NCI-H2081 (cell line): ENCODE data around the gene TXNRD2.

ENCODE experiments used
- DNase-seq, 2 experiments: peaks; one replicate each; lab custom pipeline; 2025; lab: John Stamatoyannopoulos, UW

The TXNRD2 gene

GRCh38 chr22:19862619-19863246 is 78.9 kb downstream of the TXNRD2 start:
- no peak for DNase-seq

DNA sequence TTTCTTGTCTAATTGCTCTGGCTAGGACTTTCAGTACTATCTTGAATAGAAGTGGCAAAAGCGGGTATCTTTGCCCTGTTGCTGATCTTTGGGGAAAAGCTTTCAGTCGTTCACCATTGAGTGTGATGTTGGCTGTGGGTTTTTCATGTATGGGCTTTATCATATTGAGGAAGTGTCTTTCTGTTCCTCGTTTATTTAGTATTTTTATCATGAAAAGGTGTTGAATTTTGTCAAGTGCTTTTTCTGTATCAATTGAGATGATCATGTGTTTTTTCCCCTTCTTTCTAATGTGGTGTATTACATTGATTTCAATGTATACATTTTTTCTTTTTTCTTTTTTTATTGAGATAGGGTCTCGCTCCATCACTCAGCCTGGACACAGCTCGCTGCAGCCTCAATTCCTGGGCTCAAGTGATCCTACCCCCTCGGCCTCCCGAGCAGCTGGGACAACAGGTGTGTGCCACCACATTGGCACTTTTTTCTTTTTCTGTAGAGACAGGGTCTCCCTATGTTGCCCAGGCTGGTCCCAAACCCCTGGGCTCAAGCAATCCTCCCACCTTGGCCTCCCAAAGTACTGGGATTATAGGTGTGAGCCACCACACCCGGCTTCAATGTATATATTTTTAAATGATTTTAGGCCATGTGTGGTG is 81.6 kb downstream of the TXNRD2 start:
- DNase-seq = no peak

DNA sequence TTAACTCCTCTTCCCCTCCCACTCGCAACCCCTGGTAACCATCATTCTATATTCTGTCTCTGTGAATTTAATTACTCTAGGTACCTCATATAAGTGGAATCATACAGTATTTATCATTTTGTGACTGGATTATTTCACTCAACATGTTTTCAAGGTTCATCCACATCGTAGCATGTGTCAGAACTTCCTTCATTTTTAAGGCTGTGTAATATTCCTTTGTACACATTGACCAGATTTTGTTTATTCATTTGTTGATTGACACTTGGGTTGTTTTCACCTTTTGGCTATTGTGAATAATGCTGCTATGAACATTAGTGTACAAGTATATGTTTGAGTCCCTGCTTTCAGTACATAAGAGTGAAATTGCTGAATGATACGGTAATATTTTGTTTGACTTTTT is 84.2 kb downstream of the TXNRD2 start:
- no peak for DNase-seq

DNA sequence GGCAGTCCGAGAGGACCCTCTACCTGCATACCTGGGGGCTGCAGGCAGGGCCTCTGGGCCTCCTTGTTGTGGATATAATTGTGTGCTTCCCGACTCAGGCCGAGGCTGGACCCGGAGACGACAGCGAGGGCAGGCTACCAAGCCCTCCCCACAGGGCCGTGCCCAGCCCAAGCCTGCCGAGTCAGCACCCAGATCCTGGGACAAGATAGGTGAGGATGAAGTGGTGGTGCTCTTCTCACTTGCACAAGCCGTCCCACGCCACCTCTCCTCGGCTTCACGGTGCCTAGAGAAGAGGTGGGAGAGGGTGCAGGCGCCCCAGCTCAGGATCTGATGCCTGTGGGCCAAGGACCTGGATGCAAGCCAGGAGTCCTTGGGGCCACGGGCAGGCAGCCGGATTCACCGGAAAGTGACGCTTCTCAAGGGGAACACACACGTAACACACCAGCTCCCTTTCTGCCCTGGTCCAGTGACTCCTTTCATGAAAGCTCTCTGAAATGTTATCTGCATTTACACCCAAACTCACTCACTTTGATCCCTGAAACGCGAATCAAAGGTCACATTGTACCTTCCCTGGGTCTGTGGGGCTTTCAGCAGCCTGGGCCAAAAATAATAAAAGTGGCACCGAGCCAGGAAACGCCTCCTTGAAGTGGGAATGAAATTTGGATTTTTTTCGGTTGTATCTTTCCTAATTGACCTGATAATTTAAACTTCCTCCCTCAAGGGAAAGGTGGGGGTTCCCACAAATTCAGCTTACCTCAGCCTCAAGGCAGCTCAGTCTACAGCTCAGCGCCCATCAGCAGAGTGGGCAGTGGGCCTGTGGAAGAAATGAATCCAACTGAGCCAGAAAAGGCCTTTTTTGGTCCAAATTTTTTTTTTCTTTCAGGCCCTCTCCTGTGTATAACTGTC is 85.9 kb downstream of the TXNRD2 start:
- DNase-seq = peak; percentile 51 to 79

DNA sequence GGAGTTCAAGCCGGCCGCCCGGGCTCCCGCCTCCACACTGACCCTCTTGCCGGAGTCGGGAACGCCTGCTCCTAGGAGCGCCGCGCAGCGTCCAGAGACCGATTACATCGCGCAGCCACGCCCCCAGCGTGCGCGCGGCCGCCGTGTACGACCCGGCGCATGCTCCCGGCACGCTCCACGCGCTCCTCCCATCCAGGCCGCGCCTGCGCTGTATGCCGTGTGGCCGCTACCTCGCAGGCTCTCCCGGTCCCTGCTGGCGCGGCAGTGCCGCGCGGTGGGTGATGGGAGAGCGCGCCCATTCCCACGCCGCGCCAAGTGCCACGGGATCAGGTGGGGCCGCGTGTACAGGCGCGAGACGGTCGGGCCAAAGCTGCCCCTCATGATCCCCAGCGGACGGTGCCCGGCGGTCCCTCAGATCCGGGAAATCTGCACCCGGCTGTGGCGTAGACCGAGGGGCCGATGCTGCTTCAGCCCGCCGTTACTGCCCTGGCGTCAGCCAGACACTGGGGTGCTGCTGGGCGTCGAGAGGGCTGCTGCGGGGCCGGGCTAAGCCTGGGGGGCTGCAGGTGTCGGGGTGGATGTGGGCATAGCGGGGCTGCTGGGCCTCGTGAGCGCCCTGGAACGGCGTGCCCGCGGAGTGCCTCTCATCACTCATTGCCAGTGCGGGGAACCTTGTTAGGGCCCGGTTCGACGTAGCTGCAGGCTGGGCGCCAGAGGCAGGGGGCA is 86.7 kb downstream of the TXNRD2 start, which contains the start of the genes GNB1L and RTL10:
TSS of gene GNB1L (minus strand) at position 97 of the 726 bp plus-strand sequence. CDS start 33,519 bp downstream, outside the sequence.
TSS of gene RTL10 (minus strand) at position 97 of the 726 bp plus-strand sequence. CDS start 2,613 bp downstream, outside the sequence.
- DNase-seq = peak; percentile 95 to 97

DNA sequence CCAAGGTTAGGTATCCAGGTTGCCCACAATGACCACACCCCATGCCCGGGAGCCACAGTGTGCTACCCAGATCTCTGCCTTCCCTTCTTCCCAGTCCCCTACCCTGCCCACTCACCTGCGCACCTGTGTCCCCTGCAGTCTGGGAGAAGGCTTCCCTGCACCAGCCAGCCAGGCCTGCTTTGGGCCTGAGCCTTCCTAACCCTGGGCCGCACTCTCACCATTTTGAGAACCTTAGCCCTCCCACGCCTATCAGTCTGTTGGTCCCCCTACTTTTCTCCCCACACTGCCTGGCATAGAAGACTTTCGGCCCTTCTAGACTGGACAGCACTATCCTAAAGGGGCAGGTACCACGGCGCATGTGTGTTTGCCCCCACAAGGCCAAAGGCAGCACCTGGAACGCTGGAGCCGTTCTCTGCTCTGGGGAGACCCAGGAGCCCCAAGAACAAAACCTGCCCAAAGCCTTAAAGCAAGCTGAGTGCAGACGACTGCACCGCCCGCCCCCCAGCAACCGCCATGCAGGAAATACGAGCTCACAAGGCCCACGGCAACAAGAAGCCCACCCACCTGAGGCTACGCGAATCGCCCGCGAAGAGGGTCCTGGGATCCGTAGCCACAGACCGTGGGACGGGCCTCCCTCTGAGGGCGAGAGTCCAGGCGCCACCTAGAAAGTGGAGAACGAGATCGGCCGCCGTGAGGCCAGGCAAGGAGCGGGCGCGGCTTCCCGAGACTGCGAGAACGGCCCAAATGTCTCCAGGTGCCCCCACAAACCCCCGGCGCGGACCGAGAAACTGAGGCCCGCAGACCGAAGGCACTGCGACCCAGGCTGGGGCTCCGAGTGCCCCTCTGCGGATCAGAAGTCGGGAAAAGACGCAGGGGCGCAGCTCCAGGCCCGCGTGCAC is 87.5 kb downstream of the TXNRD2 start:
- no peak for DNase-seq

DNA sequence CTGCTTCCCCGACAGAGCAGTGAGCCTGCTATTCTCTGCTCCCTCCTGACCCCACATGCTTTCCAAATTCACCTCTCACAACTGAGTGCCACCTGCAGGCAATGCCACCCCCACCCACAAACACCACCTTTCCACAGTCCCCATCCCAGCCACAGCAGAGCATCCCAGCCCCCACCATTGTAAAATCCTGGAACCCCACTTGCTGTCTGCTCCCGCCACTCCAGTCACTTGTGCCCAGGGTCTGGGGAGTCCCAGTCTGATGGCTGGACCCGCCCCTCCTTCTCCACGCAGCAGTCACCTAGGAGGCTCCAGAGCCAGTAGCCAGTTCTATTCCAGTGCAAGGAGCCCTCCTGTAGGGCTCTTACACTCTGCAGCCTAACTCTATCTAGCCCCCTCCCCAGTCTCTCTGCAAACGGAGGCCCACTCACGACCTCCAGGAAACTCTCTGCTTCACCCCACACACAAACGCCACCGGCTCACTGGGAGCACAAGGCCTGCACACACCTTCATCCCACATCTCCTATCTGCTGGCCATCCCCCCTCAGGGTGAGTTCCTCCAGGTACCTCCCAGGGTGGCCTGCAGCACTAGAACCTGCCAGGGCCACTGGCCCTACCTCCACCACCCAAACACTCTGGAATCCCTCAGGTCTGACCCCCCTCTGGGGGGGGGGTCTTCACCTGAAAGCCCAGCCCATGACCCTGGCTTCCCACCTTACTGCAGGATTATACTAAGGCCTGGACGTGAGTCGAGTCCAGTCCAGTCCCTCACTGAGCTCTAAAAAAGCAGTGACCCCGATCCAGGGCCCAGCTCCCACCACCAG is 88.3 kb downstream of the TXNRD2 start:
- DNase-seq = no peak

GRCh38 chr22:19852177-19852781 is 89.3 kb downstream of the TXNRD2 start:
- DNase-seq = no peak

DNA sequence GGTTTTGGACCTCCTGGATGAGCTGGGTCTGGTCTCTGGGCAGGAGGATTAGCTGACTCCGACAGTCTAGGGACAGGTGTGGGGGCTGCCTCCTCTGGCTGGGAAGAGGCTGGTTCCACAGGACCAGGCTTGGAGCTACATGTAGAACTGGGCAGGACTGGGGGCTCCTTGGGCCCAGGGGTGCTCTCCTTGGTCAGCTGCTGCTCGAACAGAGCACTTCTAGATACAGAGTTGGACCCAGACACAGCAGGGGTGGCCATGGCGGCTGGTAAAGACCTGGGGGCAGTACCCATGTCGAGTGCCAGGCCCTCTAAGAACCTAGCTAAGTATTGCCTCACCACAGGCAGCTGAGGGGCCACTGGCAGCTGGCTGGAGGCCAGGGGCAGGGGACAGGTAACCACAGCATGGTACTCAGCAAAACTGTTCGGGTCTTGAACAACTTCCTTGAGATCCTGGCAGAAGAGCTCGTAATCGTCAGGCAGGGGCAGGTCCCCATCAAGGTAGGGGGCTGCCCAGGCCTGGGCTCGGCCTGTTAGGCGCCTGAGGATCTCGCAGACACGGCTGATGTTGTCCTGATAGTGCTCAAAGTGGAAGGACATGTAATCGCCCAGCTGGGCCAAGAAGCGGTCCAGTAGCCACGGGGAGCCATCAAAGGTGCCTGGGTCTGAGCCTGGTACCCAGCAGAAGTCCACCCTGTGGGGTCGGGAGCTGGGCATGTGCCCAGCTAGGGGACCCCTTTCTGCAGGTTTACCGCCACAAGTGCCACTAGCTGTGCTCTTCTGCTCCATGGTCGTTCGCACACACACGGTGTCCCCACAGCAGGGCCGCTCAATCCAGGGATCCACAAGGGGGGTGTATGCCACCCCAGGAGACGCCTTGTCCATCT is 90.1 kb downstream of the TXNRD2 start:
- DNase-seq = no peak

- no peak for DNase-seq
Measured at GRCh38 chr22:19850763-19851109, 90.9 kb downstream of the TXNRD2 start.

DNA sequence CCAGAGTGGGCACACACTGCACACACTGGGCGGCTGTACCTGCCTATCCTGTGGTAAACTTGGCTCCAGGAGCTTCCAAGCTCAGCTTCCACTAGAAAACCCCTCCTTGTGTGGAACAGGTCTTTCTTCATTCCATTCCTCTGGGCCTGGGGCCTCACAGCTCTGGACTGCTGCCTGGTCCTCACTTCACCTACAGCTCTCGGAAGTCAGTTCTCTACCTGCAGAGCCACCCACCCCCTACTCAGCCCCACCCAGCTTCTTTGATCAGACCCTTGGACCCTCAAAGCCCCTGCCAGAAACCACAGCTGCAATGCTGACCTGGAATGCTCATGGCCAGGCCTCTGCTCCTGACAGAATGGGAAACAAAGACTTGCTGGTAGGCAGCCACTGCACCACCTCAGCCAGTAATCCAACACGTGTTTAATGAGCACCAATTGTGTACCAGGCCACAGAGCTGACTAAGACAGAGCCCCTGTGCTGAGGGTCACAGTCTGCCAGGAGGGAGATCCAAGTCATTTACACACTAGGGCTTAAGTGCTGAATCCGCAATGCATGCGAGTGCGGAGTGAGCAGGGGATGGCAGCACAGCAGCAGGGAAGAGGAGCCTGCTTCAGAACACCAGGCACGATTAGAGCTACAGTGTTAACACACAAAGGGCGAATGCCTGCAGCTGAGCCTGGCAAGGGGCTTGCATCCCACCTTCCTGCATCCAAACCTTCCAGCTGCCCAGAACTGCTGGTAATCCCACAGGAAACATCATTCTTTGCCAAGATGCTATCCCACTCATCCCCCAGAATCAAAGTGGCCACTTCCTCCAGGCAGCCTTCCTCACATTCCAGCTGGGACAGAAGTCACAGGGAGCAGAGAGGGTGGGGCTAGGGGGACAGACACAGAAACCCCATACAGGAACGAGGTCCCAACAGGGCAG is 91.5 kb downstream of the TXNRD2 start:
- DNase-seq = no peak

- peak in 1 of 2 experiments; percentile 19 for DNase-seq
Measured at GRCh38 chr22:19848298-19849224, 93.1 kb downstream of the TXNRD2 start.

GRCh38 chr22:19847345-19847632 is 94.3 kb downstream of the TXNRD2 start:
- no peak for DNase-seq

DNA sequence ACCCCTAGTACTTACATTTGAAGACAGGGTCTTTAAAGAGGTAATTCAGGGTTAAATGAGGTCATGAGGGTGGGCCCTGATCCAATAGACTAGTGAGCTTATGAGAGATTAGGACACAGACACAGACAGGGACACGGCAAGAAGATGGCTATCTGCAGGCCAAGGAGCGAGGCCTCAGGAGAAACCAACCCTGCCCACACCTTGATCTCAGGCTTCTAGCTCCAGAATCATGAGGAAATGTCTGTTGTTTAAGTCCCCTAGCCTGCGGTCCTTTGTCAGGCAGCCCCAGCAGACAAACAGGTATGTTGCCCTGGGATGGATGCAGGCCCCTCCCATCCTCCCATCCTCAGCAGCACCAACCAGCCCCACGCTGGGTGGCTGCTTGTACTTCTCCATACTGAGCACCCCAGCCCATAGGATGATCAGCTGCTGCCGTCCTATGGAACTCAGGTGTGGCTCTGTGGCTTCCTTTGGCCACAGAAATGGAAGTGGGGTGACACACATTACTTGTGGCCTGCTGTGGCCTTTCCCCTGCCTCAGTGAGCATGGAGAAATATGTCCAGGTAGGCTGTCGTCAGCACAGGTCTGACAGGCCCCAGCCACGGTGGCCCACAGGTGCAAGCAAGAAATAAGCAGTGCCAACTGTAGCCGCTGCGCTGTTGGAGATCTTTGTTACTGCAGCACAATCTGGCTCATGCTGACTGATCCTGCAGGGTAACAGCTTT is 94.8 kb downstream of the TXNRD2 start:
- no peak for DNase-seq

GRCh38 chr22:19845054-19845722 is 96.4 kb downstream of the TXNRD2 start:
- no peak for DNase-seq
